AG04450 (cell line): ENCODE measurements around the gene MACROD2. TPM values are rescaled to one million over a fixed set of nuclear protein-coding genes. Genes with fewer than 3 reads are reported as not detected.

Experiments
- CTCF ChIA-PET: fragments of 300-600, 350-600 bp; formaldehyde crosslinking; extraction: SDS; loops from one replicate; lab custom pipeline; 2022; ENCODE audit warnings: antibody characterized with exemption, inconsistent platforms; lab: Charles Lee
- POLR2A ChIA-PET: fragments of 350-600 bp; formaldehyde crosslinking; extraction: SDS; loops from one replicate; lab custom pipeline; 2021; ENCODE audit warnings: antibody characterized with exemption, inconsistent platforms; lab: Yijun Ruan, JAX
- DNase-seq: peaks from one replicate; pipeline ENCODE4 v3.0.0-alpha.2; 2011; ENCODE audit warnings: low read depth, low spot score
- H3K27ac ChIP-seq: one replicate; pipeline ENCODE4 v1.5.1; 2012; ENCODE audit warnings: low read depth, low read length, control low read depth
- H3K27me3 ChIP-seq: one replicate; pipeline ENCODE4 v1.6.0; 2012; ENCODE audit warnings: low read length; ENCODE audit not compliant: control insufficient read depth, insufficient read depth
- H3K4me3 ChIP-seq: 2 replicates; pipeline ENCODE4 v1.5.1; 2011; ENCODE audit warnings: mild to moderate bottlenecking, low read depth, low read length, control low read depth
- H3K9me3 ChIP-seq: 2 replicates; pipeline ENCODE4 v1.5.1; 2012; ENCODE audit warnings: low read length; ENCODE audit not compliant: control insufficient read depth, insufficient read depth
- CTCF ChIP-seq: IDR thresholded peaks from 2 replicates; pipeline ENCODE4 v1.5.1; 2011; ENCODE audit warnings: low read depth, low read length, control low read depth, inconsistent platforms
- polyA plus RNA-seq: library from polyadenylated mRNA; depleted of rRNA; stranded (reverse); fragments of >200 nt; gene quantifications from 2 replicates; pipeline ENCODE4 v1.2.3, GENCODE V29; 2011

MACROD2 gene
- polyA plus RNA-seq, 1 experiment: 0.02 TPM

- POLR2A ChIA-PET: no interaction called here
- no peak for TF ChIP-seq CTCF
- no peak for DNase-seq
- Histone ChIP-seq H3K27ac (no peak overlapping the region), H3K4me3 (no peak overlapping the region), H3K9me3 (no peaks in the 10 kb centered on the region), H3K27me3 (no peaks in the 10 kb centered on the region)
- CTCF ChIA-PET: no interaction called here
Observed at GRCh38 chr20:14550655-14551054, 555.3 kb downstream of the MACROD2 start.

GRCh38 chr20:14553774-14554534 is 558.6 kb downstream of the MACROD2 start:
- Histone ChIP-seq H3K9me3 (no peaks in the 10 kb centered on the region), H3K27me3 (no peaks in the 10 kb centered on the region), H3K27ac (no peak overlapping the region), H3K4me3 (no peak overlapping the region)
- CTCF ChIA-PET: interaction anchor here (0.7 to 1.5 kb wide), 2 partner anchors 216 to 219 kb away, joined by 4 read pairs; partner anchors contain the start of gene FLRT3
- no peak for TF ChIP-seq CTCF
- POLR2A ChIA-PET: no interaction called here
- no peak for DNase-seq

GRCh38 chr20:14555676-14556075 is 560.4 kb downstream of the MACROD2 start:
- no peak for TF ChIP-seq CTCF
- no peak for DNase-seq
- no peaks in the 10 kb centered on the region for H3K27me3 ChIP-seq
- CTCF ChIA-PET: interaction anchor here (1.0 kb wide), 1 partner anchor 42 kb away, joined by 3 read pairs; no protein-coding TSS in a partner anchor
- POLR2A ChIA-PET: no interaction called here
- no peak overlapping the region for H3K4me3 ChIP-seq
- no peaks in the 10 kb centered on the region for H3K9me3 ChIP-seq
- no peak overlapping the region for H3K27ac ChIP-seq

GRCh38 chr20:14556206-14556605 is 560.9 kb downstream of the MACROD2 start:
- DNase-seq: no peak
- Histone ChIP-seq H3K27me3 (no peaks in the 10 kb centered on the region), H3K9me3 (no peaks in the 10 kb centered on the region), H3K4me3 (no peak overlapping the region), H3K27ac (no peak overlapping the region)
- TF ChIP-seq CTCF: no peak
- POLR2A ChIA-PET: no interaction called here
- CTCF ChIA-PET: interaction anchor here (1.0 to 9.2 kb wide), 2 partner anchors 42 to 220 kb away, joined by 3 to 72 read pairs; partner anchors contain the start of gene FLRT3

- DNase-seq: no peak
- Histone ChIP-seq H3K4me3 (no peak overlapping the region), H3K27me3 (no peaks in the 10 kb centered on the region), H3K9me3 (no peaks in the 10 kb centered on the region), H3K27ac (no peak overlapping the region)
- CTCF ChIA-PET: interaction anchor here (9.2 kb wide), 1 partner anchor 223 kb away, joined by 72 read pairs; the partner anchor contains the start of gene FLRT3
- POLR2A ChIA-PET: interaction anchor here (0.6 kb wide), 1 partner anchor 135 kb away, joined by 3 read pairs; no protein-coding TSS in a partner anchor
- no peak for TF ChIP-seq CTCF
Observed at GRCh38 chr20:14559612-14560011, 564.3 kb downstream of the MACROD2 start.
